H1 (cell line): ENCODE results near the gene ENTPD2. TPM values are rescaled to one million over a fixed set of nuclear protein-coding genes. Genes with fewer than 3 reads are reported as not detected.

ENCODE experiments used
- CTCF ChIA-PET: fragments of 300-600 bp; sonication (Branson Sonifier 250); formaldehyde crosslinking; loops from one replicate; lab custom pipeline; 2021; ENCODE audit not compliant: partially characterized antibody; lab: Charles Lee
- POLR2A ChIA-PET: fragments of 300-600 bp; sonication (Branson Sonifier 250); formaldehyde crosslinking; loops from one replicate; lab custom pipeline; 2021; ENCODE audit warnings: inconsistent platforms; ENCODE audit not compliant: partially characterized antibody; lab: Charles Lee
- DNase-seq, 2 experiments: peaks; one replicate each; pipeline versions ENCODE4 v3.0.0 to v3.0.0-alpha.2; 2010 to 2022; ENCODE audit warnings: low spot score in 2 of 2, low read depth in 1 of 2, mixed read lengths in 1 of 2
- FAIRE-seq: peaks from 2 replicates; lab custom pipeline; 2011; peaks lifted over from hg19 to GRCh38; lab: Jason Lieb, UNC
- H2AFZ ChIP-seq: 2 replicates; pipeline ENCODE4 v1.8.1; 2012; ENCODE audit warnings: low read length, inconsistent platforms
- H2AK5ac ChIP-seq: 2 replicates; pipeline ENCODE4 v1.6.1; 2013; ENCODE audit warnings: low read depth, low read length
- H2BK120ac ChIP-seq: replicated peaks from 2 replicates; pipeline ENCODE3; 2013; ENCODE audit warnings: low read depth, low read length, inconsistent platforms
- H2BK12ac ChIP-seq: 2 replicates; pipeline ENCODE4 v1.6.1; 2013; ENCODE audit warnings: low read depth, low read length
- H2BK15ac ChIP-seq: 2 replicates; pipeline ENCODE4 v1.6.1; 2013; ENCODE audit warnings: low read length
- H2BK20ac ChIP-seq: 2 replicates; pipeline ENCODE4 v1.6.1; 2013; ENCODE audit warnings: low read length
- H2BK5ac ChIP-seq: 2 replicates; pipeline ENCODE4 v1.6.1; 2013; ENCODE audit warnings: low read depth, low read length
- H3K14ac ChIP-seq: 2 replicates; pipeline ENCODE4 v1.6.1; 2013; ENCODE audit warnings: inconsistent platforms; ENCODE audit not compliant: insufficient read length
- H3K18ac ChIP-seq: 2 replicates; pipeline ENCODE4 v1.6.1; 2013; ENCODE audit warnings: low read length; ENCODE audit errors: extremely low read depth
- H3K23ac ChIP-seq: 2 replicates; pipeline ENCODE4 v1.6.1; 2013; ENCODE audit warnings: inconsistent platforms; ENCODE audit not compliant: insufficient read length
- H3K23me2 ChIP-seq: 2 replicates; pipeline ENCODE4 v1.6.1; 2013; ENCODE audit warnings: low read depth, low read length
- H3K27ac ChIP-seq: 2 replicates; pipeline ENCODE4 v1.6.1; 2011; ENCODE audit warnings: low read depth, low read length, inconsistent platforms
- H3K27me3 ChIP-seq, 4 experiments: replicated peaks in 1 of 4; 1 replicate in 1 of 4; 2 replicates in 3 of 4; pipeline versions ENCODE4 v1.6.1 to v1.8.1; 2011 to 2013; ENCODE audit warnings: low read length in 3 of 4, mild to moderate bottlenecking in 3 of 4, inconsistent platforms in 2 of 4, mixed read lengths in 2 of 4, moderate library complexity in 1 of 4; ENCODE audit not compliant: control insufficient read depth in 3 of 4, insufficient read depth in 3 of 4; ENCODE audit errors: extremely low read depth in 1 of 4
- H3K36me3 ChIP-seq, 4 experiments: 2 replicates each; pipeline versions ENCODE4 v1.6.1 to v1.8.1; 2011 to 2013; ENCODE audit warnings: mild to moderate bottlenecking in 4 of 4, low read length in 3 of 4, moderate library complexity in 2 of 4, control low read depth in 1 of 4, inconsistent platforms in 1 of 4; ENCODE audit not compliant: insufficient read depth in 4 of 4, control insufficient read depth in 2 of 4
- H3K4ac ChIP-seq: replicated peaks from 2 replicates; pipeline ENCODE3; 2013; ENCODE audit warnings: low read length, low read depth, mixed read lengths, inconsistent platforms; ENCODE audit not compliant: insufficient read length
- H3K4me1 ChIP-seq, 4 experiments: replicated peaks in 1 of 4; 1 replicate in 1 of 4; 2 replicates in 3 of 4; pipeline versions ENCODE4 v1.6.1 to v1.8.1; 2011 to 2013; ENCODE audit warnings: low read length in 3 of 4, inconsistent platforms in 2 of 4, mixed read lengths in 1 of 4; ENCODE audit not compliant: insufficient read depth in 4 of 4, control insufficient read depth in 3 of 4
- H3K4me2 ChIP-seq, 2 experiments: 2 replicates each; pipeline versions ENCODE4 v1.6.1 to v1.8.1; 2011 to 2013; ENCODE audit warnings: low read depth in 2 of 2, low read length in 2 of 2, control low read depth in 1 of 2, inconsistent platforms in 1 of 2, mild to moderate bottlenecking in 1 of 2; ENCODE audit not compliant: insufficient read depth in 1 of 2
- H3K4me3 ChIP-seq, 4 experiments: fragments of 200-600, 300-600 bp in 1 of 4; sonication (generic), shearing (Covaris generic), sonication (Bioruptor Twin) in 1 of 4; 2 replicates each; pipeline versions ENCODE4 v1.5.1 to v1.8.1; 2011 to 2016; ENCODE audit warnings: low read length in 4 of 4, low read depth in 3 of 4, control low read depth in 2 of 4, inconsistent platforms in 2 of 4, mild to moderate bottlenecking in 2 of 4, mixed read lengths in 1 of 4, moderate library complexity in 1 of 4; ENCODE audit not compliant: insufficient read depth in 2 of 4; ENCODE audit errors: extremely low read depth in 1 of 4
- H3K56ac ChIP-seq: replicated peaks from 2 replicates; pipeline ENCODE3; 2013; ENCODE audit warnings: low read depth, mild to moderate bottlenecking, mixed read lengths, low read length, inconsistent platforms; ENCODE audit not compliant: insufficient read length
- H3K79me1 ChIP-seq: 2 replicates; pipeline ENCODE4 v1.6.1; 2013; ENCODE audit warnings: low read depth, low read length, control low read depth
- H3K79me2 ChIP-seq, 2 experiments: 2 replicates each; pipeline versions ENCODE4 v1.6.1 to v1.8.1; 2012 to 2013; ENCODE audit warnings: low read length in 2 of 2, mild to moderate bottlenecking in 2 of 2, inconsistent platforms in 1 of 2; ENCODE audit not compliant: insufficient read depth in 2 of 2, control insufficient read depth in 1 of 2
- H3K9ac ChIP-seq, 4 experiments: replicated peaks in 1 of 4; 1 replicate in 1 of 4; 2 replicates in 3 of 4; pipeline versions ENCODE4 v1.6.1 to v1.8.1; 2011 to 2013; ENCODE audit warnings: low read depth in 3 of 4, low read length in 3 of 4, control low read depth in 2 of 4, mild to moderate bottlenecking in 2 of 4, moderate library complexity in 2 of 4, inconsistent platforms in 1 of 4; ENCODE audit errors: extremely low read depth in 1 of 4
- H3K9me3 ChIP-seq, 2 experiments: 2 replicates each; pipeline versions ENCODE4 v1.6.1 to v1.8.1; 2012 to 2013; ENCODE audit warnings: mild to moderate bottlenecking in 2 of 2, moderate library complexity in 2 of 2, control low read depth in 1 of 2, inconsistent platforms in 1 of 2, low read depth in 1 of 2, low read length in 1 of 2, mixed read lengths in 1 of 2; ENCODE audit not compliant: insufficient read depth in 2 of 2
- H4K20me1 ChIP-seq, 2 experiments: replicated peaks in 1 of 2; 2 replicates each; pipeline versions ENCODE3 to v1.8.1; 2011 to 2013; ENCODE audit warnings: inconsistent platforms in 2 of 2, low read length in 2 of 2, mild to moderate bottlenecking in 1 of 2; ENCODE audit not compliant: insufficient read depth in 2 of 2, control insufficient read depth in 1 of 2
- H4K5ac ChIP-seq: 2 replicates; pipeline ENCODE4 v1.6.1; 2013; ENCODE audit warnings: low read length, low read depth, mixed read lengths, inconsistent platforms; ENCODE audit not compliant: insufficient read length
- H4K8ac ChIP-seq: 2 replicates; pipeline ENCODE4 v1.8.0; 2013; ENCODE audit warnings: mild to moderate bottlenecking, moderate library complexity, low read length, inconsistent platforms; ENCODE audit not compliant: insufficient read depth; ENCODE audit errors: extremely low read depth
- H4K91ac ChIP-seq: replicated peaks from 2 replicates; pipeline ENCODE3; 2013; ENCODE audit warnings: low read length, mixed read lengths, inconsistent platforms; ENCODE audit not compliant: insufficient read length
- BACH1 ChIP-seq: IDR thresholded peaks from 2 replicates; pipeline ENCODE4 v1.6.1; 2012; ENCODE audit warnings: low read length, improper control_type of control experiment
- CBX5 ChIP-seq: fragments of 300-800, 300-1000 bp; sonication (generic); IDR thresholded peaks from 2 replicates; pipeline ENCODE4 v1.7.1; 2016; ENCODE audit warnings: antibody characterized with exemption, low read length, low read depth
- E2F6 ChIP-seq: IDR thresholded peaks from 2 replicates; pipeline ENCODE4 v1.6.1; 2012; ENCODE audit warnings: inconsistent platforms
- GTF2F1 ChIP-seq: IDR thresholded peaks from 2 replicates; pipeline ENCODE4 v1.6.1; 2012; ENCODE audit warnings: low read depth, low read length, improper control_type of control experiment, borderline replicate concordance
- JUN ChIP-seq: IDR thresholded peaks from 2 replicates; pipeline ENCODE4 v1.6.1; 2011; ENCODE audit warnings: low read depth, mild to moderate bottlenecking, improper control_type of control experiment, low read length
- KDM4A ChIP-seq: IDR thresholded peaks from one replicate; pipeline ENCODE4 v1.7.1; 2012; ENCODE audit warnings: low read depth, mild to moderate bottlenecking, moderate library complexity, low read length, inconsistent platforms; ENCODE audit not compliant: severe bottlenecking
- POLR2A ChIP-seq, 2 experiments: IDR thresholded peaks; 1 replicate in 1 of 2; 2 replicates in 1 of 2; pipeline ENCODE4 v1.6.1; 2011; ENCODE audit warnings: low read depth in 2 of 2, low read length in 2 of 2, mild to moderate bottlenecking in 2 of 2; ENCODE audit errors: control extremely low read depth in 1 of 2
- RXRA ChIP-seq: IDR thresholded peaks from 2 replicates; pipeline ENCODE4 v1.6.1; 2011; ENCODE audit warnings: low read depth, mild to moderate bottlenecking, low read length, moderate library complexity; ENCODE audit not compliant: insufficient read depth
- SP4 ChIP-seq: IDR thresholded peaks from 2 replicates; pipeline ENCODE4 v1.6.1; 2012; ENCODE audit warnings: low read length, inconsistent platforms
- WGBS, 2 experiments: shearing (Covaris generic) in 1 of 2; methylation state at CpG; one replicate each; pipeline versions ENCODE4 v1.1.6 to v1.1.7; 2013 to 2015; ENCODE audit warnings: low lambda C conversion rate in 2 of 2, mixed read lengths in 2 of 2, inconsistent platforms in 1 of 2, low coverage in 1 of 2, missing lambda C conversion rate in 1 of 2; ENCODE audit not compliant: insufficient replicate concordance in 2 of 2, insufficient coverage in 1 of 2, insufficient read length in 1 of 2; ENCODE audit errors: extremely low coverage in 1 of 2, missing lambda C conversion rate in 1 of 2; 5-methylcytosine and 5-hydroxymethylcytosine counted together
- polyA plus RNA-seq, 7 experiments: library from polyadenylated mRNA; depleted of rRNA in 3 of 7; stranded (reverse) in 5 of 7; unstranded in 2 of 7; fragments of >200 nt in 5 of 7; fragments of 200-250 nt in 2 of 7; gene quantifications; 1 replicate in 5 of 7; 2 replicates in 1 of 7; 4 replicates in 1 of 7; pipeline versions ENCODE4 v1.2.1 to v1.2.3, GENCODE V29; 2011 to 2013; ENCODE audit warnings: missing spikeins in 2 of 7, mixed read lengths in 2 of 7
- total RNA-seq: library from RNA; stranded (reverse); fragmentation: NEBNext Ultra II Directional; extraction: Animal tissue kit (Norgen Biotek cat#: 25700); gene quantifications from 2 replicates; pipeline ENCODE4 v1.2.1, GENCODE V29; 2021

The ENTPD2 gene
- total and polyA plus RNA-seq, 2 of the 8 experiments (the other 6 are each of a cell fraction or from before 2014, with no cell fraction given), result 0.65 to 3.8 TPM

DNA sequence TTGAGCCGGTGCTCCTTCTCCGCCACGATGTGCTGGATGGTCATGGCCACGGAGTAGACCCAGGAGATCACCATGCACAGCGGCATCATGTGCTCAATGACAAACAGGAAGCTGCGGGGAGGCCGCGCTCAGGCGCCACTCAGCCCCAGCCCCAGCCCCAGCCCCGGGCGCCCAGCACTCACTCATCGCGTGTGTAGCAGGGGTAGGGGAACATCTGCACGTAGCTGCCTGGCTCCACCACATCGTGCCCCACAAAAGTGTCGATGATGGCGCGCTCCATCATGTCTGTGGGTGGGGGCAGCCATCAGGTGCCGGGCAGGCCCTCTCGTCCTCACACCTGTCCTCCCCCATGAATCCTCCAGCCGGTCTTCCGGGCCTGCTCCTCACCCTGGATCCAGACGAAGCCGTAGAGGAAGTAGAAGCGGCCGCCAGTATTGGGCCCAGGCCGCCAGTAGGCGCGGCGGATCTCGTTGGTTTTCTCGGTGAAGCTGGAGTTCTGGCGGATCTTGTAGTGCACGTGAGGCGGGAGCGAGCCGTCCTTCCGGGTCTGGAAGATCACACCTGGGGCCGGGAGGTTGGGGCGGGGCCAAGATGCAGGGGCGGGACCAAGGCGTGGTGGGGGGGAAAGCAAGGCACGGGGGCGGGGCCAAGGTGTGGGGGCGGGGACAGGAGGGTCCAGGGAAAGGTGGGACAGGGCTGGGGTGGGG lies 35.9 kb downstream of the ENTPD2 start:
- Histone ChIP-seq H2BK20ac (no peak overlapping the region), H4K8ac (no peak overlapping the region), H3K23ac (no peak overlapping the region), H3K79me2 (no peaks in the 10 kb centered on the region), H3K56ac (no peak overlapping the region), H3K4me1 (peaks cover 0 to 10% (median 3%) of the 10 kb centered on the region in 4 experiments; a peak in 3 of 7 replicates), H3K4me3 (no peak overlapping the region), H3K23me2 (no peaks in the 10 kb centered on the region; the same call in 1 of the 2 replicates), H3K27ac (no peak overlapping the region), H3K79me1 (no peaks in the 10 kb centered on the region), H2BK120ac (no peak overlapping the region), H2BK15ac (no peak overlapping the region), H4K91ac (no peak overlapping the region), H4K20me1 (peaks cover 0 to 5% of the 10 kb centered on the region in 2 experiments), H3K27me3 (no peaks in the 10 kb centered on the region; a peak in 1 of 7 replicates), H3K4me2 (no peak overlapping the region), H2AK5ac (no peak overlapping the region), H3K4ac (no peak overlapping the region), H3K18ac (no peak overlapping the region; the same call in 1 of the 2 replicates), H4K5ac (no peak overlapping the region), H2AFZ (no peak overlapping the region), H3K36me3 (peaks cover 0 to 13% (median 0%) of the 10 kb centered on the region in 4 experiments; a peak in 1 of 8 replicates), H2BK12ac (no peak overlapping the region), H2BK5ac (no peak overlapping the region), H3K9me3 (peaks cover 0 to 27% of the 10 kb centered on the region in 2 experiments; a peak in 2 of 4 replicates), H3K14ac (no peak overlapping the region), H3K9ac (no peak overlapping the region)
- POLR2A ChIA-PET, result no interaction called here
- FAIRE-seq (no peak), DNase-seq (no peak)
- CTCF ChIA-PET, result interaction anchor here (0.6 to 7.2 kb wide), 6 partner anchors 12 to 250 kb away, joined by 3 to 54 read pairs (median 3); partner anchors contain the start of genes ABCA2 and FUT7
- 92% methylated on average over 27 of the region's 45 CpGs; no CpG with 5 or more reads in 1 of the 2 experiments for WGBS, 2 experiments
- TF ChIP-seq RXRA (no peak), GTF2F1 (no peak), POLR2A (IDR thresholded peaks at IDR 0.05; ENCODE audit: control extremely low read depth in 1 of 2, low read depth in 2 of 2, low read length in 2 of 2) (no peak), SP4 (no peak), JUN (no peak), CBX5 (no peak), KDM4A (no peak), BACH1 (no peak), E2F6 (peak; percentile 20; the same call in 1 of the 2 replicates)
